ENCODE results near the gene ZDHHC14.

ZDHHC14 gene

DNA sequence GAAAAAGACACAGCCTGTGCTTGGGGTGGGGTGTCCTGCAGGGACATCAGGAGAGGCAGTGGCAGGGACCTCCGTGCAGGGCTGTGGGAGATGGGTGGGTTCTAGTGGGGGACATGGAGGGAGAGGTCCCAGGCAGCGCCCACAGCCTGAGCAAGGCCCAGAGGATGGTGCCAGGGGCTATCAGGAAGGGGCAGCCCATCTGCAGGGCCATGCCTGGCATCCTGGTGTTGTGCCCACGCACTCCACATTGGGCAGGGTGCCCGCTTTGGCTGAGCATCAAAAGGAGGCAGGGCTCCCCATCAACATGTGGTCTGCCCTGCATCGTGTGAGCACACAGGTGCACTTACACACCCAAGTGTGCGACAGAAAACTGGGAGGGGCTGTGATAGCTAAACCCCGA, 257.8 kb downstream of the ZDHHC14 start:
- DNase-seq (ENCODE audit: low read depth in 1 of 2, low spot score in 1 of 2): no peak

DNA sequence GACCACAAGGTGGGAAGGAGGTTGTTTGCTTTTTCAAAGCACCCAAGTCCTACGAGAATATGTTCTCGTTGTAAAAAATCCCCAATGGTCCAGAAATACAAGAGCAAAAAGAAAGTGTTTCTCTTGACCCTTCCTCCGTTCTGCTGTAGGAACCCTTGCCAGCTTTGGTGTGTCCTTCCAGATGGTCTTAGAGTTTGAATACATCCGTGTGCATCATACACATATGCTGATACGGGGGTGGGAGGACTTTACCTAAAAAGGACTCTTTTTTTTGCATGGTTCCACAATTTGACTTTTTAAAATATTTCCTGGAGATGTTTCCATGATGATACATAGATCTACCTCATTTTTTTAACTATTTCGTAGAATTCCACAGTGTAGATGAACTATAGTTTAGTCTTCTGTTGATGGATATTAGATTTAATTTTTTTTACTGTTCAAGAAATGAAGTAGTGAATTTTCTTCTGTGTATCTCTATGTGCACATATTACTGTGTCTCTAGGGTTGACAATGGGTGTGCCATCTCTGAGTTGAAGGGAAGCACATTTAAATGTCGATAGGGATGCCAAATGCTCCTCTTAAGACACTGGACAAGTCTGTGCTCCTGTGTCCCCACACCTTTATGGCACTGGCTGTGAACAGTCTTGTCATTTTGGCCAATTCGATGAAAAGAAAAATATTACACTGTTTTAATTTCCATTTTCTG, 259.9 kb downstream of the ZDHHC14 start:
- no peak for DNase-seq (ENCODE audit: low read depth in 1 of 2, low spot score in 1 of 2)

DNA sequence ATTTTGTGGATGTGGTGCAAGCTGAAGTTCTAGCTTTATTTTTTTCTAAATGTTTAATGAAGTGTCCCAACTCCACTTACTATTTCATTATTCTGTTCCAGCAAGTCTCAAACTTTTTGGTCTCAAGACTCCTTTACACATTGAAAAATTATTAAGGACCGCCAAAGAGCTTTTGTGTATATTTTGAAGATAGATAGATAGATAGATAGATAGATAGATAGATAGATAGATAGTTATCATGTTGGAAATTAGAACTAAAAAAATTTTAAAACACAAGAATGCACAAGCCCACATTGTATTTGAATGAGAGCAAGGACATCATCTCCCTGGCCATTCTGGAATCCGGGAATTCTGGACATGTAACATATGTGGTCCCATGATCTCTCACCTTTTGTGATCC, 260.8 kb downstream of the ZDHHC14 start:
- DNase-seq (ENCODE audit: low read depth in 1 of 2, low spot score in 1 of 2): no peak

DNA sequence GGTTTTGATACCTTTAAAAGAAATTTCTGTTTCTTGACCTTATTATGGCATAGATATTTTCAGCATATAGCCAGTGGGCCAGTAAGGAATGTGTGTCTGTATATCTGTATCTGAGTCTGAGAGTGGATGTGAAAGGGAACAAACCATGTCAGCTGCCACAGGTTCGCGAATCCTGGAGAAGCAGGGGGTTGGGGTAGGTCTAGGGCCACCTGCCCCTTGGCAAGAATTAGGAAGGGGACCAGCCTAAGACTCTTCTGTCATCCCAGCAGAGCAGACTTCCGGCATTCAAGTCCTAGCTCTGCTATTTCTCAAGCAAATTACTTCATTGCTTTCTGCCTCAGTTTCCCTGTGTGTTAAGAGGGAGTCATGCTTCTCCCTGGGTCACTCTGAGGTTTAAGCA, 261.7 kb downstream of the ZDHHC14 start:
- no peak for DNase-seq (ENCODE audit: low read depth in 1 of 2, low spot score in 1 of 2)

DNA sequence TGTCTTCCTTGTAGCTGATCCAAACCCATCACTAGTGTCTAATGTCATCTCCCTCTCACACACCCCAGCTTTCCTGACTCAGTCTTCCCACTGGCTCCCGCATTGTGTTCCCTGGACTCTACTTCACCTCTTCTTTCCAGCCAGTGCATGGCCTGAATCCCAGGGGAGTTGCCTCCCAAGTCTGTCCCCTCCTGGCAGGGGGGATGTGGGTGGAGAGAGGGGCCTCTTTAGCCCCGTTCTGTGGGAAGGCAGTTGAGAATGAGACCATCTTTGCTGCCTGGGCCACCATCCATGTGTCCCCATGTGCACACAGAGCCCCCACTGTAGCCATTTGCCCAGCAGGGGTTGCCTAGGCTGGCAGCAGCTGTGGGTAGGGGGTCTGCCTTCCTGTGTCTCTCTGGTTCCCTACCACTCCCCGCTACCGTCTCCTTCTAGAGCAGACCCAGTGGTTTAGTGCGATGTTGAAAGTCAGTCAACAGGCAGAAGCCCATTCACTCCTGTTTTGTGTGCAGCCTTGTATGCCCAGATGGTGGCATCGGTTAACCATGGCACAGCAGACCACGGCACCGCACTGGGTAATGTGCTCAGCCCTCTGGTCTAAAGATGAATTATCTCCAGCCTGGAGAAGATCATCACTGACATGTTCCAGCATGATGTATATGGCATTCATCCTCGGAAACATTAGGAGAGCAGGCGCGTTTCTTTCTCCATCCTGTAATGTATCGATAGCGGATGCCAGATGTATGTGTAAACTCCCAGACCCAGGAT, 263.2 kb downstream of the ZDHHC14 start:
- peak in 1 of 2 donors; percentile 12 for DNase-seq (ENCODE audit: low read depth in 1 of 2, low spot score in 1 of 2)

DNA sequence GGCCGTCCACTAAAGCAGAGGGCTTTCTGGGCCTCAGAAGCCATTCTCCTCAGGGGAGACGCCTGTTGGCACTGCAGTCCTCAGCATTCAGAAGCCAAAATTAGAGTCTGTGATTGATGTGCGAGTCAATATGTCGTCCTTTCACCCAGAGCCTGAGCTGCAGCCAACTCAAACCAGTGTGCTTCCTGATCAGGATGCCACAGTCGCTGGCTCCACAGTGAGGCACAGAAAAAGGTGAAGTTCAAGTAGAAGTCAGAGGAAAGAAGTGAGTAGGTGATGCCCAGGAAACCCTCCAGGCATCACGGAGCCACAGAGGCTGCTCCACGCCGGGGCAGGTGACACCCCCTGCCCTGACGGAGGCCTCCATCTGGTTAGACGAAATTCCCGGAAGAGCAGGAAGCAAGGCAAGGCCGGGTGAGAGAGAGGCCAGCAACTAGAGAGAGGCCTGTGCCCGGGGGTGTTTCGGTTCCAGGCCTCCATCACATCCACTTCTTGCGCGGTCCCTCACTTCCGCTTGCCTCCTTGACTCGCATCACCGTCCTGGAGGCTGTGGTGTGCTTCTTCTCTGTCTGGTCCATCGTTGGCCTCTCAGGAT, 264.3 kb downstream of the ZDHHC14 start:
- DNase-seq (ENCODE audit: low read depth in 1 of 2, low spot score in 1 of 2): no peak

DNA sequence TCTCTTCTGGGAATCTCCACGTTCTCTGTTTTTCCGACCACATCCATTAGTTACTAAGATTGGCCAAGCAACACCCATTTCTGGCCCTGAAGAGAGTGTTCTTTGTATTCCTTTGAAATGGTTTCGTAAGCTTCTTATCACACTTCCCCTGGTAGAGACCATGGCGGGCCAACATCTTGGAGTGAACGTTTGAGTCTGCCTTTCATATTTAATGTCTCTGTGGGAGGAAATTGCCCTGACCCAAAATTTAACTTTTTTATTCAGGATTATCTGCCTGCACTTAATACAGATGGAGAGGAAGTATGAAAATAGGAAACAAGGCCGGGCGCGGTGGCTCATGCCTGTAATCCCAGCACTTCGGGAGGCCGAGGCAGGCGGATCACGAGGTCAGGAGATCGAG, 265.0 kb downstream of the ZDHHC14 start:
- DNase-seq (ENCODE audit: low read depth in 1 of 2, low spot score in 1 of 2): no peak

GRCh38 chr6:157647261-157647915, 266.4 kb downstream of the ZDHHC14 start:
- DNase-seq (ENCODE audit: low read depth in 1 of 2, low spot score in 1 of 2): no peak

- no peak for DNase-seq (ENCODE audit: low read depth in 1 of 2, low spot score in 1 of 2)
Observed at GRCh38 chr6:157648561-157648960, 267.6 kb downstream of the ZDHHC14 start.

- no peak for DNase-seq (ENCODE audit: low read depth in 1 of 2, low spot score in 1 of 2)
Observed at GRCh38 chr6:157649311-157650260, 268.6 kb downstream of the ZDHHC14 start.

GRCh38 chr6:157650261-157650640, 269.3 kb downstream of the ZDHHC14 start:
- no peak for DNase-seq (ENCODE audit: low read depth in 1 of 2, low spot score in 1 of 2)

GRCh38 chr6:157650801-157651200, 269.8 kb downstream of the ZDHHC14 start:
- no peak for DNase-seq (ENCODE audit: low read depth in 1 of 2, low spot score in 1 of 2)

- no peak for DNase-seq (ENCODE audit: low read depth in 1 of 2, low spot score in 1 of 2)
Observed at GRCh38 chr6:157651731-157652490, 270.9 kb downstream of the ZDHHC14 start.

DNA sequence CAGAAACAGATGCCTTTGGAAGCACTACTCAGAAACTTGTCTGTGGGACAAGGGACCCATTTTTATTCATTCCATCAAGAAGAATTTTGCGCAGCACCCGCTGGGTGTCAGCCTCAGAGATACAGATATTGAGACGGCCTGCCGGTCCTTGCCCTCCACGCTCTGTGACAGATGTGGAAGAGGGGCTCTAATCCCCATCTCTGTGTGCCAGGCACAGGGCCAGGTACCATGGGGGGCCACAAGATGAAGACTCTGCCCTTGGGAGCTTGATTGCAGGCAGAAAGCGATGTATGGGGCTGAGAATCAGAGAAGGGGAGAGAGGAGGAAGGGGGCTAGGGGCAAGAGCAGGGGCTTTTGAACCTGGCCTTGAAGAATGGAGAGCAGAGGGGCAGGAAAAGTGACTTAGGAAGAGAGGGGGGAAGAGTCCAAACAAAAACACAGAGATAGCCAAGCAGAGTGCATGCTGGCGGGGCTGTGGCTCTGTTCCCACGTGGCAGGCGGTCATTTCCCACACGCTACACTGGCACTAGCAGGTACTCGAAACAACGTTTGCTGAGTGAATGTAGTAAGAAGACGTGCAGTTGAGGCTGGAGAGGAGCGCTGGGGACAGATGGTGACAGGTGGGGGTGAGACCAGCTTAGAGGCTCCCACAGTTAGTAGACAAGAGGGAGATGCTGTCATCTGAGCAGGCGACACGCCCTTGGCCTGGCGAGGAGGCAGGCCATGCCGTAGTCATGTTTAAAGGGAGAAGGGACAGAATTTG, 271.8 kb downstream of the ZDHHC14 start:
- DNase-seq (ENCODE audit: low read depth in 1 of 2, low spot score in 1 of 2): no peak

GRCh38 chr6:157653521-157653920, 272.5 kb downstream of the ZDHHC14 start:
- no peak for DNase-seq (ENCODE audit: low read depth in 1 of 2, low spot score in 1 of 2)

DNA sequence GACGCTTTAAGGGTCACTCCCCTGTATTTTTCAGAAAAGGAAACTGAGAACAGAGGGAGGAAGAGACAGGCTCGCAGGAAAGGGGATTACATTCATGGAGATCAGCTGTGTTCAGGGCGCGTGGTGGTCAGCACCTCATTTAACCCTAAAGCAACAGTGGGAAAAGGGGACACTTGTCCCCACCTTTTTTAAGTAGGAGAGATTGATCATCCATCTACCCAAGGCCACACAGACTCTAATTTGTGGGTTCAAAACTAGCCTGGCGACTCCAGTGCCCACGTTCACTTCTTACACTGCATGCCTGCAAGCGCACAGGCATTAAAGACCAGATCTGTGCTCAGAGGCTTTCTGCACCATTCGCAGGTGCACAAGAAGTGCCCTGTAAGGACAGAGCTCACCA, 274.1 kb downstream of the ZDHHC14 start:
- no peak for DNase-seq (ENCODE audit: low read depth in 1 of 2, low spot score in 1 of 2)

DNA sequence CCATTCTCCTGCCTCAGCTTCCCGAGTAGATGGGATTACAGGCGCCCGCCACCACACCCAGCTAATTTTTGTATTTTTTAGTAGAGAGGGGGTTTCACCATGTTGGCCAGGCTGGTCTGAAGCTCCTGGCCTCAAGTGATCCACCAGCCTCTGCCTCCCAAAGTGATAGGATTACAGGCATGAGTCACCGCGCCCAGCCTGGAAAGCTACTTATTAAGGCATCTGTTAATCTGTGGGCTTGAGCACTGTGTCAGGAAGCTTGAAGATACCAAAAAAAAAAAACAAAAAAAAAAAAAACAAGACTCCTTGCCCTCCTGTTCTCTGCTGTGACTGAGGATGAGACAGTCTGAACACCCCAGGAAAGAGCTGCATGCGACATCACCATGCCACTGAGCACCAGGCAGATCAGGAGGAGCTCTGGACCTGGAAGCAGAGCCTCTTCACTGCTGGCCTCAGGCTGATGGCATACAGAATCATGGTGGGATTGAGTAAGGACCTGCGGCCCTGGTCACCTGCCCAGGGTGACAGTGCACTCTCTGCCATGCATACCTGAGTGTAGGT, 275.5 kb downstream of the ZDHHC14 start:
- DNase-seq (ENCODE audit: low read depth in 1 of 2, low spot score in 1 of 2): no peak

DNA sequence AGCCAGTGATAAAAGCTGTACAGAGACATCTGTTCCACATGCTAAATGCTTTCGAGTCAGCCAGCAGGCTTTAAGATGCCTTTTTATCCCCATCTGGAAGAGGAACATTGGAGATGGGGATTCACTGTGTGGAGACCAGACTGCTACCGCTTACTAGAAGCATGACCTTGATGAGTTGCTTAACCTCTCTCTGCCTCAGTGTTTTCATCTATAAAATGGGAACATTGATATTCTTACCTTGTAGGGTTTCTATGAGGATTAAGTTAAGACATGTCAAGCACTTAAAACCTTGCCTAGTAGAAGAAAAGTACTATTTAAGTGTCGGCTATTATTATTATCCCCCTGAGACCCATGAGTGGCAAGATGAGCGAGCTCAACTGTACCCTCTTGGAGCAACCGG, 276.8 kb downstream of the ZDHHC14 start:
- no peak for DNase-seq (ENCODE audit: low read depth in 1 of 2, low spot score in 1 of 2)

GRCh38 chr6:157658301-157658700, 277.3 kb downstream of the ZDHHC14 start:
- no peak for DNase-seq (ENCODE audit: low read depth in 1 of 2, low spot score in 1 of 2)

Data from activated T-helper 1 cell treated with anti-CD3 and anti-CD28 coated beads, Interleukin-2, amount 50 U/mL, for 16 hours (primary cell).